ENCODE data around the gene GLUD1. TPM values are rescaled to one million over a fixed set of nuclear protein-coding genes. Genes with fewer than 3 reads are reported as not detected.
A peak's percentile ranks its signal among the peaks of the same experiment; 100 is the strongest.
"Not testable (repeated sequence)": the region's sequence is repeated elsewhere in the genome, so short reads cannot be mapped to it uniquely, and the experiment has no call there.

The GLUD1 gene
- total RNA-seq, 1 donor: 346 TPM

- no peak for DNase-seq (ENCODE audit: low read depth)
- TF ChIP-seq CTCF (IDR thresholded peaks at IDR 0.05; ENCODE audit: insufficient read depth, low read length): no peak
- no peak overlapping the region for H3K4me3 ChIP-seq (ENCODE audit: low read depth, low read length)
Observed at GRCh38 chr10:87045434-87045938, 49.2 kb downstream of the GLUD1 start.

- not testable (repeated sequence) for DNase-seq (ENCODE audit: low read depth); H3K4me3 ChIP-seq (ENCODE audit: low read depth, low read length)
Observed at GRCh38 chr10:87043579-87043978, 51.1 kb downstream of the GLUD1 start.

- peak; percentile 22 for DNase-seq (ENCODE audit: low read depth)
- no peak overlapping the region for H3K4me3 ChIP-seq (ENCODE audit: low read depth, low read length)
- no peak for TF ChIP-seq CTCF (IDR thresholded peaks at IDR 0.05; ENCODE audit: insufficient read depth, low read length)
Observed at GRCh38 chr10:87038786-87039185, 55.9 kb downstream of the GLUD1 start.

GRCh38 chr10:87038286-87038717 is 56.3 kb downstream of the GLUD1 start:
- no peak overlapping the region for H3K4me3 ChIP-seq (ENCODE audit: low read depth, low read length)
- no peak for DNase-seq (ENCODE audit: low read depth)
- no peak for TF ChIP-seq CTCF (IDR thresholded peaks at IDR 0.05; ENCODE audit: insufficient read depth, low read length)

- DNase-seq (ENCODE audit: low read depth): no peak
- no peak overlapping the region for H3K4me3 ChIP-seq (ENCODE audit: low read depth, low read length)
- TF ChIP-seq CTCF (IDR thresholded peaks at IDR 0.05; ENCODE audit: insufficient read depth, low read length): no peak
Observed at GRCh38 chr10:87036623-87037022, 58.0 kb downstream of the GLUD1 start.

- DNase-seq (ENCODE audit: low read depth): no peak
- no peak overlapping the region for H3K4me3 ChIP-seq (ENCODE audit: low read depth, low read length)
- TF ChIP-seq CTCF (IDR thresholded peaks at IDR 0.05; ENCODE audit: insufficient read depth, low read length): no peak
Observed at GRCh38 chr10:87030912-87031635, 63.6 kb downstream of the GLUD1 start.

GRCh38 chr10:87030419-87030818 is 64.2 kb downstream of the GLUD1 start:
- not testable (repeated sequence) for H3K4me3 ChIP-seq (ENCODE audit: low read depth, low read length); DNase-seq (ENCODE audit: low read depth)

GRCh38 chr10:87026747-87027508 is 67.7 kb downstream of the GLUD1 start:
- H3K4me3 ChIP-seq (ENCODE audit: low read depth, low read length); DNase-seq (ENCODE audit: low read depth): not testable (repeated sequence)

- not testable (repeated sequence) for H3K4me3 ChIP-seq (ENCODE audit: low read depth, low read length)
- DNase-seq (ENCODE audit: low read depth): peak; percentile 79
Observed at GRCh38 chr10:87025285-87025958, 69.2 kb downstream of the GLUD1 start.

- DNase-seq (ENCODE audit: low read depth); H3K4me3 ChIP-seq (ENCODE audit: low read depth, low read length): not testable (repeated sequence)
Observed at GRCh38 chr10:87020056-87020455, 74.6 kb downstream of the GLUD1 start, which contains the start of gene FAM25A. FAM25A (plus strand) TSS chr10:87020294; CDS start chr10:87020325, 31 bp downstream.

GRCh38 chr10:87019504-87019903 is 75.1 kb downstream of the GLUD1 start:
- DNase-seq (ENCODE audit: low read depth); H3K4me3 ChIP-seq (ENCODE audit: low read depth, low read length): not testable (repeated sequence)

GRCh38 chr10:87019066-87019465 is 75.6 kb downstream of the GLUD1 start:
- not testable (repeated sequence) for DNase-seq (ENCODE audit: low read depth); H3K4me3 ChIP-seq (ENCODE audit: low read depth, low read length)
